ENCODE data around the gene DNAJB1. TPM values are rescaled to one million over a fixed set of nuclear protein-coding genes. Genes with fewer than 3 reads are reported as not detected.
"Not testable (repeated sequence)": the region's sequence is repeated elsewhere in the genome, so short reads cannot be mapped to it uniquely, and the experiment has no call there.

DNAJB1 gene
- total RNA-seq, 1 experiment from 2014 or later, result 149 TPM

DNA sequence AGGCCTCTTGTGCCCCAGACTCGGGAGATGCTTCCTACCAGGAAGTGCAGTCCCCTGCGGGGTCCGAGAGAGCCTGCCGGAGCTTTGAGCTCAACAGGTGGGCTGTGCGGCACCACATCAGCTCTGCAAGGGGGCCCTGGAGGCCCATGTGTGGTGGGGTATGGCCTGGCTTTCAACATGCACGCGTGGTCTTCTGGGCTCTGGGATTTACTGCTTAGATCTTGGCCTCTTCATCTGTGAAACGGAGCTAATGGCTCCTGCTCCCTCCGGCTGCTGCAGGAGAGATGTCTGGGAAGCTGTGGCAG lies 35.7 kb upstream of the DNAJB1 start:
- intact Hi-C loops (cut with micrococcal nuclease; ENCODE audit: unreplicated experiment) (no loop called here), in situ Hi-C loops (cut with HindIII; ENCODE audit: low pct_unique_long_range_greater_than_20kb, low sequenced_read_pairs) (no loop called here)
- BruUV-seq (replicated peaks), result no TSS peak
- Histone ChIP-seq H3K4me3 (ENCODE audit: low read depth in 2 of 2, low read length in 2 of 2) (no peak overlapping the region), H3K4me1 (ENCODE audit: control insufficient read depth, insufficient read depth, low read length) (peaks cover 58% of the 10 kb centered on the region), H3K27ac (ENCODE audit: low read length) (peak overlapping the region; percentile 69), H3K36me3 (ENCODE audit: control insufficient read depth, insufficient read depth, low read length) (no peaks in the 10 kb centered on the region), H3K27me3 (ENCODE audit: control insufficient read depth, insufficient read depth, low read length) (no peaks in the 10 kb centered on the region), H3K9me3 (ENCODE audit: control insufficient read depth, insufficient read depth, low read depth, low read length) (no peaks in the 10 kb centered on the region)
- DNase-seq (ENCODE audit: low read depth, low spot score) (no peak), ATAC-seq (no peak)
- TF ChIP-seq, protein P1, sequence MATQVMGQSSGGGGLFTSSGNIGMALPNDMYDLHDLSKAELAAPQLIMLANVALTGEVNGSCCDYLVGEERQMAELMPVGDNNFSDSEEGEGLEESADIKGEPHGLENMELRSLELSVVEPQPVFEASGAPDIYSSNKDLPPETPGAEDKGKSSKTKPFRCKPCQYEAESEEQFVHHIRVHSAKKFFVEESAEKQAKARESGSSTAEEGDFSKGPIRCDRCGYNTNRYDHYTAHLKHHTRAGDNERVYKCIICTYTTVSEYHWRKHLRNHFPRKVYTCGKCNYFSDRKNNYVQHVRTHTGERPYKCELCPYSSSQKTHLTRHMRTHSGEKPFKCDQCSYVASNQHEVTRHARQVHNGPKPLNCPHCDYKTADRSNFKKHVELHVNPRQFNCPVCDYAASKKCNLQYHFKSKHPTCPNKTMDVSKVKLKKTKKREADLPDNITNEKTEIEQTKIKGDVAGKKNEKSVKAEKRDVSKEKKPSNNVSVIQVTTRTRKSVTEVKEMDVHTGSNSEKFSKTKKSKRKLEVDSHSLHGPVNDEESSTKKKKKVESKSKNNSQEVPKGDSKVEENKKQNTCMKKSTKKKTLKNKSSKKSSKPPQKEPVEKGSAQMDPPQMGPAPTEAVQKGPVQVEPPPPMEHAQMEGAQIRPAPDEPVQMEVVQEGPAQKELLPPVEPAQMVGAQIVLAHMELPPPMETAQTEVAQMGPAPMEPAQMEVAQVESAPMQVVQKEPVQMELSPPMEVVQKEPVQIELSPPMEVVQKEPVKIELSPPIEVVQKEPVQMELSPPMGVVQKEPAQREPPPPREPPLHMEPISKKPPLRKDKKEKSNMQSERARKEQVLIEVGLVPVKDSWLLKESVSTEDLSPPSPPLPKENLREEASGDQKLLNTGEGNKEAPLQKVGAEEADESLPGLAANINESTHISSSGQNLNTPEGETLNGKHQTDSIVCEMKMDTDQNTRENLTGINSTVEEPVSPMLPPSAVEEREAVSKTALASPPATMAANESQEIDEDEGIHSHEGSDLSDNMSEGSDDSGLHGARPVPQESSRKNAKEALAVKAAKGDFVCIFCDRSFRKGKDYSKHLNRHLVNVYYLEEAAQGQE (IDR thresholded peaks at IDR 0.05; ENCODE audit: insufficient read depth in 1 of 2, low read depth in 2 of 2, low read length in 1 of 2), result no peak
- TF ChIP-seq, protein P2, sequence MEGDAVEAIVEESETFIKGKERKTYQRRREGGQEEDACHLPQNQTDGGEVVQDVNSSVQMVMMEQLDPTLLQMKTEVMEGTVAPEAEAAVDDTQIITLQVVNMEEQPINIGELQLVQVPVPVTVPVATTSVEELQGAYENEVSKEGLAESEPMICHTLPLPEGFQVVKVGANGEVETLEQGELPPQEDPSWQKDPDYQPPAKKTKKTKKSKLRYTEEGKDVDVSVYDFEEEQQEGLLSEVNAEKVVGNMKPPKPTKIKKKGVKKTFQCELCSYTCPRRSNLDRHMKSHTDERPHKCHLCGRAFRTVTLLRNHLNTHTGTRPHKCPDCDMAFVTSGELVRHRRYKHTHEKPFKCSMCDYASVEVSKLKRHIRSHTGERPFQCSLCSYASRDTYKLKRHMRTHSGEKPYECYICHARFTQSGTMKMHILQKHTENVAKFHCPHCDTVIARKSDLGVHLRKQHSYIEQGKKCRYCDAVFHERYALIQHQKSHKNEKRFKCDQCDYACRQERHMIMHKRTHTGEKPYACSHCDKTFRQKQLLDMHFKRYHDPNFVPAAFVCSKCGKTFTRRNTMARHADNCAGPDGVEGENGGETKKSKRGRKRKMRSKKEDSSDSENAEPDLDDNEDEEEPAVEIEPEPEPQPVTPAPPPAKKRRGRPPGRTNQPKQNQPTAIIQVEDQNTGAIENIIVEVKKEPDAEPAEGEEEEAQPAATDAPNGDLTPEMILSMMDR (IDR thresholded peaks at IDR 0.05), result no peak
- no peak for TF ChIP-seq POLR2AphosphoS5 (IDR thresholded peaks at IDR 0.05; ENCODE audit: low read depth, low read length)
- TF ChIP-seq SIN3A (IDR thresholded peaks at IDR 0.05; ENCODE audit: borderline replicate concordance, insufficient read depth, low read depth, low read length), result no peak
- TF ChIP-seq TCF7L2 (IDR thresholded peaks at IDR 0.05; ENCODE audit: low read depth, low read length), result no peak
- ChIA-PET CTCF (interaction anchor here (0.6 kb wide), 1 partner anchor 12 kb away, joined by 5 read pairs; no protein-coding TSS in a partner anchor), POLR2A (no interaction called here)

DNA sequence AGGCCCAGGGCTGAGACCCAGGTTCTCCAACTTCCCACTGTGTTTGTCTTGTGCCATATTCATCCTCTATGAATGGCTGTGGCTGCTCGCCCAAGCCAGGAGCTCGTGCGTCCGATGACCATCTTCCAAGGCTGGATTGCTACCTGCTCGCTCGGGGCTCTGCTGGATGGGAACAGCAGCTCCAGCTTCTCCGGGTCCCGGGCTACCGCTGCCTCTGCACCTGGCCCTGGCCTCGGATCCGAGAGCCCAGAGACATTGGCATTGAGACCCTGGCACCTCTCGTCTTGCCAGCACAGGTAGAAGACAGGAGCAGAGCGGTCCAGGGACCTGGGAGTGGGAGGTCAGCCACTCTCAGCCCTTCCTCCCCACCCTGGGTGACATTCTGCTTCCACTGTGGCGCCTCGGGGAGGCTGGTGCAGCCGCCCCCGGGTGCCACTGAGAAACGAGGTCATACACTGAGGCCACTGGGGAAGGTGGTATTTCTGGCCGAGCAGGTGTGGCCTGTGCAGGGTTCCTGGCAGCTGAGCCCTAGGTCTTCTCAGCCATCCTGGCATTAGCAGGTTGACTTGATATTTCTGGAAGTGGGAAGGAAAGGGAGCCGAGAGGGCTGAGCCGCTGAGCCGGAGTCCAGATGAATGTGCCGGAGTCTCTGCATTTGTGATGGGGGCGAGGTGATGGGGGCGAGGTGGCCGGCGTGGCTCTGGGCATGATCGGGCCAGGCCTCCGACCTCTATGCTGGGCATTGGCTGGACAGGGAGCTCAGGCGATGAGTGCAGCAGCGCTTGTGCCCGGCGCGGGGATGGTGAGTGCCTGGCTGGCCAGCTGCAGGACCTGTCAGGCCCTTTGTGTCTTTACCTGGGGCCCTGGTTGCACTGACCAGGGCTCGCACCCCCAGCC lies 35.1 kb upstream of the DNAJB1 start:
- H3K4me1 ChIP-seq (ENCODE audit: control insufficient read depth, insufficient read depth, low read length), result peaks cover 52% of the 10 kb centered on the region
- no peak overlapping the region for H3K4me3 ChIP-seq (ENCODE audit: low read depth in 2 of 2, low read length in 2 of 2)
- BruUV-seq (replicated peaks), result no TSS peak
- DNase-seq (ENCODE audit: low read depth, low spot score) (no peak), ATAC-seq (no peak)
- TF ChIP-seq, protein P1 (IDR thresholded peaks at IDR 0.05; ENCODE audit: insufficient read depth in 1 of 2, low read depth in 2 of 2, low read length in 1 of 2), result no peak
- TF ChIP-seq, protein P2 (IDR thresholded peaks at IDR 0.05), result no peak
- no peaks in the 10 kb centered on the region for H3K27me3 ChIP-seq (ENCODE audit: control insufficient read depth, insufficient read depth, low read length)
- POLR2A ChIA-PET, result no interaction called here
- in situ Hi-C loops (cut with HindIII; ENCODE audit: low pct_unique_long_range_greater_than_20kb, low sequenced_read_pairs), result no loop called here
- no peaks in the 10 kb centered on the region for H3K9me3 ChIP-seq (ENCODE audit: control insufficient read depth, insufficient read depth, low read depth, low read length)
- no peaks in the 10 kb centered on the region for H3K36me3 ChIP-seq (ENCODE audit: control insufficient read depth, insufficient read depth, low read length)
- intact Hi-C loops (cut with micrococcal nuclease; ENCODE audit: unreplicated experiment), result no loop called here
- H3K27ac ChIP-seq (ENCODE audit: low read length), result peak overlapping the region; percentile 69
- CTCF ChIA-PET, result no interaction called here

DNA sequence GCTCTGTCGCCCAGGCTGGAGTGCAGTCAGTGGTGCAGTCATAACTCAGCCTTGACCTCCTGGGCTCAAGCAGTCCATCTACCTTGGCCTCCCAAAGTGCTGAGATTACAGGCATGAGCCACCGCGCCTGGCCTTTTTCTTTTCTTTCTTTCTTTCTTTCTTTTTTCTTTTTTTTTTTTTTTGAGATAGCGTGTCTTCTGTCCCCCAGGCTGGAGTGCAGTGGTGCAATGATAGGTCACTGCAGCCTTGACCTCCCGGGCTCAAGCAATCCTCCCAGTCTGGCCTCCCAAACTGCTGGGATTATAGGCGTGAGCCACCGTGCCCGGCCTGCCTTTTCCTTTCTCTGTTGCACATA lies 33.8 kb upstream of the DNAJB1 start:
- in situ Hi-C loops (cut with HindIII; ENCODE audit: low pct_unique_long_range_greater_than_20kb, low sequenced_read_pairs); POLR2A ChIA-PET; CTCF ChIA-PET; BruUV-seq (replicated peaks); H3K27me3 ChIP-seq (ENCODE audit: control insufficient read depth, insufficient read depth, low read length); intact Hi-C loops (cut with micrococcal nuclease; ENCODE audit: unreplicated experiment); H3K36me3 ChIP-seq (ENCODE audit: control insufficient read depth, insufficient read depth, low read length); DNase-seq (ENCODE audit: low read depth, low spot score); H3K9me3 ChIP-seq (ENCODE audit: control insufficient read depth, insufficient read depth, low read depth, low read length); H3K27ac ChIP-seq (ENCODE audit: low read length); ATAC-seq; H3K4me3 ChIP-seq (ENCODE audit: low read depth in 2 of 2, low read length in 2 of 2): not testable (repeated sequence)
- peaks cover 47% of the 10 kb centered on the region for H3K4me1 ChIP-seq (ENCODE audit: control insufficient read depth, insufficient read depth, low read length)

Measured in Panc1 (cell line).